Mononuclear cell (primary cell): Measurements from ENCODE around the gene APBA2. TPM values are rescaled to one million over a fixed set of nuclear protein-coding genes. Genes with fewer than 3 reads are reported as not detected.

Experiments
- H3K27me3 ChIP-seq: 2 replicates; pipeline ENCODE4 v1.6.0; 2011; ENCODE audit warnings: low read length, control low read depth; ENCODE audit not compliant: insufficient read depth
- H3K4me1 ChIP-seq: 2 replicates; pipeline ENCODE4 v1.5.1; 2011; ENCODE audit warnings: mild to moderate bottlenecking, low read length, control low read depth; ENCODE audit not compliant: insufficient read depth
- H3K4me3 ChIP-seq: 2 replicates; pipeline ENCODE4 v1.5.1; 2011; ENCODE audit warnings: mild to moderate bottlenecking, low read length, moderate library complexity
- H3K9me3 ChIP-seq: 2 replicates; pipeline ENCODE4 v1.5.1; 2011; ENCODE audit warnings: low read depth, mild to moderate bottlenecking, control low read depth, low read length
- total RNA-seq: library from RNA; depleted of rRNA; stranded (reverse); fragments of >200 nt; gene quantifications from one replicate; pipeline ENCODE4 v1.2.3, GENCODE V29; 2012

The APBA2 gene
- total RNA-seq, 1 donor: 78.6 TPM

GRCh38 chr15:29131840-29132420 is 246.2 kb downstream of the APBA2 start:
- no peaks in the 10 kb centered on the region for H3K9me3 ChIP-seq
- no peaks in the 10 kb centered on the region for H3K27me3 ChIP-seq
- no peak overlapping the region for H3K4me3 ChIP-seq
- no peaks in the 10 kb centered on the region for H3K4me1 ChIP-seq

DNA sequence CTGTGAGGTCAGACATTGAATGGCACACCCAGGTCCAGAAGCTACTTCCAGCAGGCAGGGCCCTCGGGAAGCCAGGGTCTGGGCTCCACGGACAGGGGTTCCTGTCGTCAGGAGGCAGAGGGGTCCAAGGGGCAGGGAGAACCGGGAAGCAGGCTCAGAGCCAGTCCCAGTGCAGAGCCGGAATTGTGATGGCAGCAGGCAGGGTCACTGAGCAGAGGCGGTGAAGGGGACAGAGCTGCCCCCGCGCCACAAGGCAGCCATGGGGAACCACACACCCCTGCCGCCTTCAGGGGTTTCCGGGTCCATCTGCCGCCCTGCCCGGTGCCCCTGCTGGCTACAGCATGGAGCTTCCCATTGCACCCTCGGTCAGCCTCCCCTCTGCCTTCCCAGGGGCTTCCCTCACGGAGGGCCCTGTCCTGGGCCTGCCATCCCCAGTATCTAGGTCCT is 247.0 kb downstream of the APBA2 start:
- no peak overlapping the region for H3K4me3 ChIP-seq
- no peaks in the 10 kb centered on the region for H3K9me3 ChIP-seq
- no peaks in the 10 kb centered on the region for H3K27me3 ChIP-seq
- H3K4me1 ChIP-seq: no peaks in the 10 kb centered on the region

GRCh38 chr15:29133321-29133720 is 247.5 kb downstream of the APBA2 start:
- Histone ChIP-seq H3K4me3 (no peak overlapping the region), H3K27me3 (no peaks in the 10 kb centered on the region), H3K4me1 (no peaks in the 10 kb centered on the region), H3K9me3 (no peaks in the 10 kb centered on the region)

- H3K9me3 ChIP-seq: no peaks in the 10 kb centered on the region
- H3K4me1 ChIP-seq: no peaks in the 10 kb centered on the region
- no peak overlapping the region for H3K4me3 ChIP-seq
Measured at GRCh38 chr15:29133791-29134190, 248.0 kb downstream of the APBA2 start.

GRCh38 chr15:29134239-29134638 is 248.5 kb downstream of the APBA2 start:
- Histone ChIP-seq H3K4me1 (no peaks in the 10 kb centered on the region), H3K27me3 (no peaks in the 10 kb centered on the region), H3K9me3 (no peaks in the 10 kb centered on the region), H3K4me3 (no peak overlapping the region)

More at GRCh38 chr15:29133791-29134190, 248.0 kb downstream of the APBA2 start:
- H3K27me3 ChIP-seq: no peaks in the 10 kb centered on the region

DNA sequence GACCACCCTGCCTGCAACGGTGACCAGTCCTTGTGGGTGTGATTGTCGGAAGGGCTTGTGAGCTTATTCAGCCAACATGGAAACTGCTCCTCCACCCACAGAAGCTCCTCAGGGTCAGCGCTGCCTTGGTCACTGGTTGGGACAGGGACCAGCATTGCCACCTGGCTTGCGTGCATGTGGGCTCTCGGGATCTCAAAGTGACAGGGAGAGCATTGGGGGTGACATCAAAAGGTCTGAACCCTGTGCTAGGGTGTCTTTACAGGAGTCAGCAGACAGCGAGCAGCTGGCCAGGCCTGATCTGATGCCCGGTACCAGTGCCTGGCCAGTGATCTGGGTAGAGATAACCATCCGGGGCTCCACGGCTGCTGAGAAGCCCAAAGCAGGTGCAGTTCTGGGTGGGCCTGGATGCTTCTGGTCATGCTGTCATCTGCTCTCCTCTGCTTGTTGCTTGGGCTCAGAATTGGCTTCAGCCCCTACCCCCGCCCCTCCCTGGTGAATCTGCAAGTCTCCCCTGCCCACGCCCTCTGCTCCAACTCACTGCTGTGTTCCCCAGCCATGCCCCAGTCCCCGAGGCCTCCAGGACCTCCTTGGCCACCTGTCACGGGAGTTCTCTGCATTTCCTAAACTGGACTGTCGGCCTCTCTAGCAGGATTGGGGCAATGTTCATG is 249.0 kb downstream of the APBA2 start:
- Histone ChIP-seq H3K9me3 (no peaks in the 10 kb centered on the region), H3K27me3 (no peaks in the 10 kb centered on the region), H3K4me3 (no peak overlapping the region), H3K4me1 (no peaks in the 10 kb centered on the region)

DNA sequence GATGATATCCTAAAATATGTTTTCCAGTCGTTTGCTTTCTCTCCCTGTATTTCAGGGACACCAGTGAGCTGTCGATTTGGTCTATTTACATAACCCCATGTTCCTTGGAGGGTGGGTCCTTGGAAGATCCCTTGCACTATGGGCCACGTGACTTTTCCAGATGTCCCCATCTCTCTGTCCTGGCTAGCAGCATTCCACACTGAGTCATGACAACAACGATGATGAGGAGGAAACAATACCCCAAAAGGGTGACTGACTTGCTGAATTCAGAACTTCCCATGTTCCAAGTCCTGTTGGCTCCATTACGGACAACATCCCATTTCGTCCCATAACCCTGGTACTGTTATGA is 249.5 kb downstream of the APBA2 start:
- Histone ChIP-seq H3K9me3 (no peaks in the 10 kb centered on the region), H3K4me1 (no peaks in the 10 kb centered on the region), H3K4me3 (no peak overlapping the region), H3K27me3 (no peaks in the 10 kb centered on the region)

DNA sequence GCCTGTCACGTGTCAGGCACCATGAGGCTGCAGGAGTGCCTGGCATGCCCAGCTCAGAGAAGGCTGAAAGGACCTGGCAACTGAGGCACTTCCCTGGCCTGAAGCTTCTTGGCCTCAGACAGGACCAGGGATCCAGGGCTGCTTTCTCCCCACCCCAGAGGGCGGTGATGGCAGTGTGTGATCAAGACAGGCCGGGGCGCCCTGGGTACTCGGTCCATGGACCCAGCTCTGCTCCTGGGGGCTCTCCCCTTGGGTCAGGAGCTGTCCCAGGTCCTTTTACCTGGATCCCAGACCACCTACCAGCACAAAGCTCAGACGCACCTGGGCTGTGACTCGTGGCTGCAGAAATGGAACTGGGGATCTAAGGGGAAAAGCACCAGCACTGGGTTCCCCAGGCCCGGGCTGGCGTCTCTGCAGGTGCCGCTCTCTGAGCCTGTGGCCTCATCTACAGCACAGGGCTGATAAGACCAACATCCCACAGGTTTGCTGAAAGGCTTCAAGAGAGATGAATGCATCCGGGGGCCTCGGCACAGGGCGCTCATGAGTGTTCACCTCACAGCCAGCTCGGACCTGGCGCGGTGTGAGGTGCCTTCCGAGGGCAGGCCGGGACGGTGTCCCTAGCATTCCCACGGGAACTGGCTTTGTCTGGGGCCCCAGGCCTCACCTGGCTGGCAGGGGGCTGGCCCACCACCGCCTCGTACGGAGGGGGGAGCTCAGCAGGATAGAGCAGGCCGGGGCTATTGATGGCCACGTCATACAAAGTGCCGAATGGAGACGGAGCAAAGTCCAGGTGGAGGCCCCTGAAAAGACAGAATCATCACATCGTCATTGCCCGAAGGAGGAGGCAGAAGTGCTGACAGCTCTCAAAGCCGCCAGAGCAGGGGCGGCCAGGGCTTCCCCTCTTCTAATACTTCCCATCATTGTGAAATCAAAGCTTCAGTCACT is 250.2 kb downstream of the APBA2 start:
- H3K27me3 ChIP-seq: no peaks in the 10 kb centered on the region
- H3K4me1 ChIP-seq: no peaks in the 10 kb centered on the region
- H3K9me3 ChIP-seq: no peaks in the 10 kb centered on the region
- H3K4me3 ChIP-seq: no peak overlapping the region

GRCh38 chr15:29138260-29138659 is 252.5 kb downstream of the APBA2 start:
- no peak overlapping the region for H3K4me3 ChIP-seq
- no peaks in the 10 kb centered on the region for H3K9me3 ChIP-seq
- no peaks in the 10 kb centered on the region for H3K27me3 ChIP-seq
- H3K4me1 ChIP-seq: no peaks in the 10 kb centered on the region

- Histone ChIP-seq H3K4me3 (no peak overlapping the region), H3K9me3 (no peaks in the 10 kb centered on the region), H3K27me3 (no peaks in the 10 kb centered on the region), H3K4me1 (no peaks in the 10 kb centered on the region)
Measured at GRCh38 chr15:29139072-29139471, 253.3 kb downstream of the APBA2 start.

GRCh38 chr15:29139540-29140459 is 254.0 kb downstream of the APBA2 start:
- Histone ChIP-seq H3K9me3 (no peaks in the 10 kb centered on the region), H3K4me1 (no peaks in the 10 kb centered on the region), H3K27me3 (no peaks in the 10 kb centered on the region), H3K4me3 (no peak overlapping the region)

DNA sequence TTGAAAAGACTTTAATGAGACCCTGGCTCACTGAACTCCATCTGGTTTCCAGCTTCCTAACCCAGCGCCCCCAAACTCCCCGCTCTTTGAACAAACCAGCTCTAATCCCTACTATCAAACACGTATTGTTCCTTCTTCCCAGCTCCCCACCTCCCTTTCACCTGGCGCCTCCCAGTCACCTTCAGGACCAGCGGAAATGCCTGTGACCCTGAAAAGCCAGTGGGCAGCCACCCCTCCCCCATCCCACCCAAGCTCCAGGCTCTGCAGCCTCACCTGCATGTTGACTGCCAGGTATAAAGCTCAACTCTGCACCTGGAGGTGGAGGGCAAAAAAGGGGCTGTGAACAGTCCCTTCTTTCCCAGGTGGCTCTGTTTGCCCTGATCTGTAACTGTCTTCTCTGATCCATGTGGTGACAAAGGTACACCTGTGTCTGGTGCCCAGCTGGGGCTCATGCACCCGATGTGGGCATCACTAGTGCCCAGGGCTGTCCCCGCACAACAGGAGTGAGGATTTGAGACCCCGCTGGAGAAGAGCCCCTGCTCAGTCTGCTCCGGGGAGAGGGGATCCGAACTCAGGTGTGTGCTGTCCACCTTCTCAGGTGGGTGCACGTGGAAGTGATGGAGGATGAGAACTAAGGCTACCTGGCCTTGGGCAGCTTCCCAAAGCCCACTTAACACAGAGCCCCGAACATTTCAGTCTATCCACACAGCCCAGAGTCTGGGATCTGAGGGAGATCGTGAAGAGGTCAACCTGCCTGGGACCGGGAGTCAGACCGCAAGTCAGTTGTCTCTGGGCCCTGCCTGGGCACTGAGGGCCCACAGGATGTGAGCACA is 254.9 kb downstream of the APBA2 start:
- no peak overlapping the region for H3K4me3 ChIP-seq
- H3K4me1 ChIP-seq: no peaks in the 10 kb centered on the region
- no peaks in the 10 kb centered on the region for H3K9me3 ChIP-seq
- H3K27me3 ChIP-seq: no peaks in the 10 kb centered on the region

DNA sequence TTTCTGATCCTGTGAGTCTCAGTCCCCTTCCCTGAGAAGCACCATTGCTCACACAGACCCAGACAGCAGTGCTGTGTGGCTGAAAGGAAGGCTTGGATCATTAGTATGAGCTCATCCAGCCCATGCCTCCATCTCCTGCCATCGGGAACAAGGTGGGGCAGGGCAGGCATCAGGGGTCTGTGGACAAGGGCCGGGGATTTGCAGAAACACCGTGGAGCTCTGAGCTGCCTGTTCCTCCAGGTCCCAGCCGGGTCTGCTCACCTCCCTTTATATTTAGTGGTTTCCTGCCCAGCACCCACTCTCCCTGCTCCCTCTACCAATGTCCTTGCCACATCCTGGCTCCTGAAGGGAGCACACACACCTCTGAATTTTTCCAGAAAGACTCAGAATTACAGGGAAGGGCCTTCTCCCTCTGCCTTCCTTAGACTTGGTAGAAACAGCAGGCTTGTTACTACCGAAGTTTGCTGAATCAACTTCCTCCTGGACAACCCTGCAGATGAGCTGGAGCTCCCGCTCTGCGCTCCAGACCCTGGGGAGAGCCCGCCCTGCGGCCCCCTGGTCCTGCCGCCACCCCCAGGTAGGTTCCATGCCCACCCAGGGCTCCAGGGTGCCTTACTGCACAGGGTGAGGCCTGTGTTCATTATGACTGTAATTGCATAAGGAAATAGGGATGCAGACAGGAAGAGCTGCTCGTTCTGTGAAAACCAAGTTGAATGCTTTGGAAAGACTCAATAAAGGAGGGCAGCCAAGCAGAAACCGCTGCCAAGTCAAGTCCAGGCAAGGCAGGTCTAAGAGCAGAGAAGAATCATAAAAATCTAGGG is 255.7 kb downstream of the APBA2 start:
- H3K27me3 ChIP-seq: no peaks in the 10 kb centered on the region
- no peak overlapping the region for H3K4me3 ChIP-seq
- H3K4me1 ChIP-seq: no peaks in the 10 kb centered on the region
- no peaks in the 10 kb centered on the region for H3K9me3 ChIP-seq
